Stimulated activated CD4-positive, alpha-beta T cell treated with anti-CD3 and anti-CD28 coated beads, TNF-alpha, amount 100 ng/mL, for 1 hour (primary cell): ENCODE measurements around the gene IL6ST.
"Not testable (repeated sequence)": the region's sequence is repeated elsewhere in the genome, so short reads cannot be mapped to it uniquely, and the experiment has no call there.

Source experiments
- DNase-seq, 3 donors: peaks; one replicate each; pipeline ENCODE4 v3.0.0-alpha.2; 2020; ENCODE audit warnings: low read depth in 3 of 3, low spot score in 1 of 3

The IL6ST gene

GRCh38 chr5:55994495-55994997 is at the start of gene IL6ST:
Gene IL6ST, minus strand, starts transcription at chr5:55994963. Its CDS starts 18,685 bp downstream, at chr5:55976278.
- DNase-seq = no peak

- no peak for DNase-seq
Measured at GRCh38 chr5:56039985-56040384, 45.2 kb upstream of the IL6ST start.

DNA sequence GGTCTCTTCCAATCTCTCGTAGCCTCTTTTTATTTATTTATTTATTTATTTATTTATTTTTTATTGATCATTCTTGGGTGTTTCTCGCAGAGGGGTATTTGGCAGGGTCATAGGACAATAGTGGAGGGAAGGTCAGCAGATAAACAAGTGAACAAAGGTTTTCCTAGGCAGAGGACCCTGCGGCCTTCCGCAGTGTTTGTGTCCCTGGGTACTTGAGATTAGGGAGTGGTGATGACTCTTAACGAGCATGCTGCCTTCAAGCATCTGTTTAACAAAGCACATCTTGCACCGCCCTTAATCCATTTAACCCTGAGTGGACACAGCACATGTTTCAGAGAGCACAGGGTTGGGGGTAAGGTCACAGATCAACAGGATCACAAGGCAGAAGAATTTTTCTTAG is 43.4 kb upstream of the IL6ST start:
- DNase-seq = not testable (repeated sequence)

GRCh38 chr5:56037531-56038010 is 42.8 kb upstream of the IL6ST start:
- no peak for DNase-seq

GRCh38 chr5:56035394-56035793 is 40.6 kb upstream of the IL6ST start:
- not testable (repeated sequence) for DNase-seq

DNA sequence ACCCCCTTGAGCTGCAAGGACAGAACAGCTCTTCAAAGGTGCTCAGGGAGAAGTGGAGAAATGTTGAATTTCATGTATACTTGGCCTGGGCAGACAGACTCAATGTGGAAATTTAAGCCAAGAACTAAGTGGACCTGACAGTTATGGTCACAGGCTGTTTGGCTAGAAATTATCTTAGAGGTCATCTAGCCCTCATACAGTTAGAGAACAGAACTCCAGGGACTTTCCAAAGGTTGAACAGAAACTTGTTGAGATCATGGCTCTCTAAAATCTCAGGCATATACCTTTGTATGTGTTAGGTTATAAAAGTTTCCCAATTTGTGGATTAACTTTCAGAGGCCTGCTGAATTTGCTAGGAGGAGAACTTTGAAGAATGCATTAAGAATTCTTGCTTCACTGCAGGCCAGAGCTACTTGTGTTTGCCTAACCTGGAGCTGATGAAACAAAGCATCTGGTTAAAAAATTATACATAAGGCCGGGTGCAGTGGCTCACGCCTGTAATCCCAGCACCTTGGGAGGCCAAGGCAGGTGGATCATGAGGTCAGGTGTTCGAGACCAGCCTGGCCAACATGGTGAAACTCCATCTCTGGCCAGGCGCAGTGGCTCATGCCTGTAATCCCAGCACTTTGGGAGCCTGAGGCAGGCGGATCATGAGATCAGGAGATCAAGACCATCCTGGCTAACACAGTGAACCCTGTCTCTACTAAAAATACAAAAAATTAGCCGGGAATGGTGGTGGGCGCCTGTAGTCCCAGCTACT is 35.3 kb upstream of the IL6ST start:
- not testable (repeated sequence) for DNase-seq

DNA sequence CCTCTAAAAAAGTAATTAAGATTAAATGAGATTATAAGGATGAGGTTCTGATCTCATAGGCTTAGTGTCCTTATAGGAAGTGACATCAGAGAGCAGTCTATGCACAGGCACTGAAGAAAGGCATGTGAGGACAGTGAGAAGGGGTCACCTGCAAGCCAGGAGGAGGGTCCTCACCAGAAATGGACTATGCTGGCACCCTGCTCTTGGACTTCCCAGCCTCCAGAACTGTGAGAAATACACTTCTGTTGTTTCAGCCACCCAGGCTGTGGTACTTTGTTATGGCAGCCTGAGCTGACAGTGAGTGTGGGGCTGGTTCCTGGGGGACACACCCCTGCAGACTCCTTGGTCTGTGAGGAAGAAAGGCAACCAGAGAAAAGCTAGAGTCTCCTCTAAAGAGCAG is 34.7 kb upstream of the IL6ST start:
- DNase-seq = no peak

- no peak for DNase-seq
Measured at GRCh38 chr5:56028708-56029107, 33.9 kb upstream of the IL6ST start.

- DNase-seq = no peak
Measured at GRCh38 chr5:56026863-56027300, 32.1 kb upstream of the IL6ST start.

GRCh38 chr5:56025151-56025885 is 30.6 kb upstream of the IL6ST start:
- DNase-seq = no peak

- no peak for DNase-seq
Measured at GRCh38 chr5:56024810-56025150, 30.0 kb upstream of the IL6ST start.

DNA sequence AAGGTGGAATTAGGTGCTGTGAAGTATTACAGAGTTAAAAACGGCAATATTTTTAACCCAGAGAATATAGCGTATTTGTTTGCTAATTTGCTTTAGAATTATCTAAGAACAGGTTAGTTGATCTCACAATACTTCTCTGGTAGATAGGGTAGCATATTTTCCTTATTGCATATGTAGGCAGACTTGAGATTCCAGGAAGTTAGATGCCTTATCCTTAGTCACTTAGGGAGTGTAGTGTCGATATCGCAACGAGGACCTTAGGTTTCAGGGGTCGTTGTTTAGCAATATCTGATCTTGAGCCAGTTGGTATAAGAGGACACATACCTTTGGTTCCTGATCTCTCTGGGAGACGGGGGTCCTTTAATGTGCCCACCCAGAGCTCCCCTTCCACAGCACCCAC is 28.5 kb upstream of the IL6ST start:
- no peak for DNase-seq

DNA sequence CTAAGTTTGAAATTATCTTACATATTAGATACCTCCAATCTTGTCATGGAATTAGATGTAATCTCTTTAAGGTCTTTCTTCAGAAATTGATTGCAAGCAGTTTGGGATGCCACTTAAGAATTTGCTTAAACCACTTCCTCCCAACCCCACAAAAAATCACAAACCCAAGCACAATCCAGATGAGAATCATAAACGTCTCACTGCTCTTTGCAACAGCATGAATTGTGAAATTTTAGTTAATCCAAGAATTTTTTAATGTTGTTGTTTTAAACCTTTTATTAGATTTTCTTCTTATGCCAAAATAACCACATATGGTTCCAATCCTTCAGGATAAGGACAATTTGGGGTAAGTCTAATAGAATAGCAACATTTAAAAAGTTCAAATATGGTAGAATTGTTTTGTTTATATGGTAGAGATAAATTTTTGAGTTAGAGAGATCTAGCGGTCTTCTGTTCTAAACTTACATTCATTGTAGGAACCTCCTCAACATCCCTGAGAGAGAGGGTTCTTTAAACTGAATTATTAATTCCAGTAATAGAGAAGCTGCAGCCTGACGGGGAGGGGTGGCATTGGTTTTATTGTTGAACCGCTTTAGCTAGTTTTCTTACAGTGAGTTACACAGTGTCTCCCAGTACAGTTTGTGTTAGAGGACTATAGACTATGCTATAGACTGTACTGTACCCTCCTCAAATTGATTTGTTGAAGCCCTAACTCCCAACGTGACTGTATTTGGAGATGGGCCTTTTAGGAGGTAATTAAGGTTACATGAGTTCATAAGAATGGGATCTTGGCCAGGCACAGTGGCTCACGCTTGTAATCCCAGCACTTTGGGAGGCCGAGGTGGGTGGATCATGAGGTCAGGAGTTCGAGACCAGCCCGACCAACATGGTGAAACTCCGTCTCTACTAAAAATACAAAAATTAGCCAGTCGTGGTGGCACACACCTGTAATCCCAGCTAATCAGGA is 24.8 kb upstream of the IL6ST start:
- no peak for DNase-seq

GRCh38 chr5:56018832-56019231 is 24.1 kb upstream of the IL6ST start:
- DNase-seq = no peak

DNA sequence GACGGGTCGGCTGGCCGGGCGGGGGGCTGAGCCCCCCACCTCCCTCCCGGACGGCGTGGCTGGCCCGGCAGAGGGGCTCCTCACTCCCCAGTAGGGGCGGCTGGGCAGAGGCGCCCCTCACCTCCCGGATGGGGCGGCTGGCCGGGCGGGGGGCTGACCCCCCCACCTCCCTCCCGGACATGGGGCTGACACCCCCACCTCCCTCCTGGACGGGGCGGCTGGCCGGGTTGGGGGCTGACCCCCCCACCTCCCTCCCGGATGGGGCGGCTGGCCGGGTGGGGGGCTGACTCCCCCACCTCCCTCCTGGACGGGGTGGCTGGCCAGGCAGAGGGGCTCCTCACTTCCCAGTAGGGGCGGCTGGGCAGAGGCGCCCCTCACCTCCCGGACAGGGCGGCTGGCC is 19.9 kb upstream of the IL6ST start:
- not testable (repeated sequence) for DNase-seq

- not testable (repeated sequence) for DNase-seq
Measured at GRCh38 chr5:56013939-56014338, 19.2 kb upstream of the IL6ST start.

GRCh38 chr5:56012281-56012963 is 17.7 kb upstream of the IL6ST start:
- no peak for DNase-seq

DNA sequence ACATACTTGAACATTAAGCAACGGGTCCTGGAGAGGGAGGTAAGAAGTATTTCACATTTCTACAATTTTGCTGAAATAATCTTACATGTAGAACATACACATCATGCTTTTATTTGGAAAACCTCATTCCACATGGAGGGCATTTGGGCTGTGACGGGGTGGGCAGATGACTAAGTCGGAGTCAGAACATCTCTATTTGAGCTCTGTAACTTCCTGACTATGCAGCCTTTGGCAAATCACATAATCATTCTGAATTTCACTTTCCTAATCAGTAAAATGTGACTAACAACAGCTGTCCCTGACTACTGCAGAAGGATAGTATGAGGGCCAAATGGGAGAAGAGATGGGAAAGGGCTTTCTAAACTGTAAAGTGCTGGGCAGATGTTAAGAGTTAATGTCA is 17.1 kb upstream of the IL6ST start:
- DNase-seq = no peak

GRCh38 chr5:56010431-56010830 is 15.7 kb upstream of the IL6ST start:
- no peak for DNase-seq

GRCh38 chr5:56006600-56006999 is 11.8 kb upstream of the IL6ST start:
- no peak for DNase-seq

DNA sequence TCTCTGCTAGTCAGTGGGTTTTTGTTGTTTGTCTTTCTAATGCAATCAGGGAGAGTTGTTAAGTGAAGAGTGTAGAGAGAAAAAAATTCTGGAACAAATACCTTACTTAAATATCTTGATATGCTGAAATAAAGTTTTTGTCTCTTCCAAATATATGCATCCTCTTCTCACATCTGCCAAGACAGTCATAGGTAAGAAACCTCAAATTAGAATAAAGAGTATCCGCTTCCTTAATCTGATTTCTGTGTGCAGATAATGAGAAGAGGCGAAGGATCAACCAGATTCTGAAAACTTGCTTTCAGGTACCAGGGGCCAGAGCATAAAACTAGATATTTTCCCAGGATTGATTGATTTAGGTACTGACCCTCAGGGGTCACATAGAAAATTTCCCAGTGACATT is 11.3 kb upstream of the IL6ST start:
- no peak for DNase-seq
